GM19438 (cell line): ENCODE results near the gene NPTX2.

Experiments
- ATAC-seq: cut with Tn5 transposase; IDR thresholded peaks from one replicate; pipeline ENCODE4 v1.9.1; 2021; ENCODE audit warnings: low read depth; ENCODE audit not compliant: unreplicated experiment

NPTX2 gene

DNA sequence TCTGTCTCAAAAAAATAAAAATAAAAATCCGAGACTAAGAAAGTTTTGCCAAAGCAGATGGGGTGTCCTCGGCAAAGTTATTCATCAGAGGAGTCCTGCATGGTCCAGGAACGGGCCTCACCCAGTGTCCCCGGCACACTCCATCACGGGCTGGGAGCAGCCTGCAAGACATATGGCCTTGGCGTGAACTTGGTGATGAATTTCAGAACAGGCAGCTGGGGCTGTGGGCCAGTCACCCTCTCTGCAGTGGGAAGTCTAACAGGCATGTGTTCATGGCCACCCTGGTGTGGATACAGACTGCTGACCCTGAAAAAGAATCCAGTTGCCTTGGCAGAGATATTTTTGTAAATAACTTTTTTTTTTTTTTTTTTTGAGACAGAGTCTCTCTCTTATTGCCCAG is 34.7 kb downstream of the NPTX2 start:
- ATAC-seq: no peak

GRCh38 chr7:98653601-98654310 is 36.7 kb downstream of the NPTX2 start:
- ATAC-seq: no peak

GRCh38 chr7:98654524-98655272 is 37.6 kb downstream of the NPTX2 start:
- no peak for ATAC-seq

GRCh38 chr7:98655611-98656010 is 38.5 kb downstream of the NPTX2 start:
- no peak for ATAC-seq

DNA sequence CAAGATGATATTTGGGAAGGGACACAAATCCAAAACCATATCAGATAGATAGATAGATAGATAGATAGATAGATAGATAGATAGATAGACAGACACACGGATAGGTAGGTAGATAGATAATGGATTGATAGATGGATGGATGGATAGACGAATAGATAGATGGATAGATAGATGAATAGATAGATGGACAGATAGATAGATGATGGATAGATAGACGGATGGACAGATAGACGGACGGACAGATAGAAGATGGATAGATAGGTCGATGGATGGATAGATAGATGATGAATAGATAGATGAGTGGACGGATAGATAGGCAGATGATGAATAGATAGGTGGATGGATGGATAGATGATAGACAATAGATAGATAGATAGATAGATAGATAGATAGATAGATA is 39.8 kb downstream of the NPTX2 start:
- no peak for ATAC-seq

- no peak for ATAC-seq
Observed at GRCh38 chr7:98657736-98658135, 40.7 kb downstream of the NPTX2 start.

- no peak for ATAC-seq
Observed at GRCh38 chr7:98659756-98660155, 42.7 kb downstream of the NPTX2 start.

- no peak for ATAC-seq
Observed at GRCh38 chr7:98661607-98662006, 44.5 kb downstream of the NPTX2 start.

DNA sequence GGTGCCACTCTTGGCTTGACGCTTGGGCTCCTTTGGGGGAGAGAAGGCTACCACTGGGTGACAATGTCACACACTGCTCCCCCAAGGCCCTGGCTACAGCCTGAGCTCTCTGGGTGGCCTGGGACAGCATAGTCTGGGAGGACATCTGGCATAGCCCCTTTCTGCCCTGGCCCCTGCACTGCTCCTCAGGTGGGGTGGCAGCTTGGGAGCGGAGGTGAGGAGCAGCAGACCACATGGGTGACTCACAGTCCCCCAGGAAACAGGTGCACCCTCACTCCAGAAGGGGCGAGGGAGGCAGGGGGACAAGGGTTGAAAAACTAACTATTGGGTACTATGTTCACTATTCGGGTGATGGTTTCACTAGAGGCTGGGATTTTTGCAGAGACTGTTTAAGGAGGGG is 45.2 kb downstream of the NPTX2 start:
- no peak for ATAC-seq

GRCh38 chr7:98664882-98665281 is 47.8 kb downstream of the NPTX2 start:
- no peak for ATAC-seq

- no peak for ATAC-seq
Observed at GRCh38 chr7:98668255-98668654, 51.2 kb downstream of the NPTX2 start.

DNA sequence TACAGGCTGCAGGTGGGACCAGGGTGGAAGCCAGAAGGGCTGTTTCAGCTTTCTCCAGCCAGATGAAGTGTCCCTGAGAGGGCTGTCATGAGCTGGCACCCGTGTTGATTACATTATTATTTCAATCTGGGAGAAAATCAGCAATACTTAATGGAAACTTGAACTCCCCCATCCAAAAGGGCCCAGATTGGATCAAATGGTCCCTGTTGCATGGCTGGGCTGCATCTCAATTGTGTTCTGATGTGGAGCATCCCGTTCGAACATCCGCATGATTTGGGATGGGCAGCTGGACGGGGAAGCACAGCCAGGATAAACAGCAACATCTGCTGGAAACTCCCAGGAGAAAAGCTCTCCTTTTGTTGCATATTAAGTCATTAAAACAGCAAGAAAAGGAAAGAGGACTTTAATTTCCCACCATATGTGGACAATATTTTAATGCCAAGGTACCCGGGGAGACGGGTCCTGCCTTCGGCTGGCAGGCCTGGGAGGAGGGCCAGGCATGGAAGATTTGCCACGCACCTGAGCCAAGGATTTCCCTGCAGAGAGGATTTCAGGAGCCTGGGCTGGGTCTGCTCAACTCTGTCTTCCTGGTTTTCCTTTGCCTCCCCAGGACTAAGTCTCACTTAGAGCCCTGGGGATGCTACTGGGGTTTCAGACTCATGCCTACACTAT is 52.4 kb downstream of the NPTX2 start:
- no peak for ATAC-seq

DNA sequence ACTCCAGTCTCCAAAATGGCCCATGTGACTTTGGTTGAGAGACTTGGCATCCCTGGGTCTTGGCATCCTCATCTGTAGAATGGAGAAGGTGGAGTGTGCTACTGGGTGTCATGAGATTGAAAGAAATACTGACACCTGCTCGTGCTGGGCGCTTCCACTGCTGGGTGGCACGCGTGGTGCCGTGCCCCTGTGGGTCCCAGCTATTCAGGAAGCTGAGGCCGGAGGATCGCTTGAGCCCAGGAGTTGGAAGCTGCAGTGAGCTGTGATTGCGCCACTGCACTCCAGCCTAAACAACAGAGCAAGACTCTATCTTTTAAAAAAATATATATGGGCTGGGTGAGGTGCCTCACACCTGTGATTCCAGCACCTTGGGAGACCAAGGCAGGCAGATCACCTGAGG is 53.1 kb downstream of the NPTX2 start:
- no peak for ATAC-seq

- ATAC-seq: no peak
Observed at GRCh38 chr7:98671733-98672331, 54.7 kb downstream of the NPTX2 start.

DNA sequence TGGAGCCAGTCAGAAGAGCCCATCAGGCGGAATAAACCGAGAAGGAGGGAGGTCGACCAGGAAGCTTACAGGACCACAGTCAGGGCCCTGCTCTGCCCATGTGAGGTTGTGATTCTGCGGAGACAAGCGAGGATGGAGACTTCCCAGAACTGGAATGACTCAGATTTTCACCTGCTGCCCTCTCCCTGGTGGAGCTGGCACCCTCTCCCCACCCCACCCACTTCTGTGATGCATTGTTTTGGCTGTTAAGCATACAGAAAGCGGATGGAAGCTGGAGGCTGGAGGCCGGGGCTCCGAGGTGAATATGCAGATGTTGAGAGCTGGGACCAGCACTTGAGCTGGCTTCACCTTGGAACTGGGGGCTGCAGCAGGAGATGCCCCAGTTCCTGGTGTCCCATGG is 57.4 kb downstream of the NPTX2 start:
- ATAC-seq: no peak

GRCh38 chr7:98674881-98675280 is 57.8 kb downstream of the NPTX2 start:
- no peak for ATAC-seq

DNA sequence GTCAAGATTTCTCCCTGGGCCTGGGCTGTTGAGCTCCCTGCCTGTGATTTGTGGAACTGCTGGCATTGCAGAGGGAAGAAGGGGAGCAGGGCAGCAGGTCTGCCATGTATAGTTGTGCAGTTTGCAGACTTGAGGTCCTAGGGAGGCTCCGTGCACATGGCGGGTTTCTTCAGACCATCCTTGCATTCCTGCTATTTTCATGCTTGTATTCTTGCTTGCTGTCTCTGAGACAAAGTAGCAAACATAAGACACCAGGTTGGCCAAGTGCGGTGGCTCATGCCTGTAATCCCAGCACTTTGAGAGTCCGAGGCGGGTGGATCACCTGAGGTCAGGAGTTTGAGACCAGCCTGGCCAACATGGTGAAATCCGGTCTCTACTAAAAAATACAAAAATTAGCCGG is 61.1 kb downstream of the NPTX2 start:
- ATAC-seq: no peak
